GM23248 (cell line): ENCODE measurements around the gene GABRG3.

Experiments used
- EZH2 ChIP-seq: fragments of 200-600 bp; sonication (generic); IDR thresholded peaks from 2 replicates; pipeline ENCODE4 v1.6.1; 2018; ENCODE audit warnings: antibody characterized with exemption, mild to moderate bottlenecking; ENCODE audit not compliant: insufficient read depth, poor library complexity, severe bottlenecking
- EZH2phosphoT487 ChIP-seq: fragments of 200-600 bp; sonication (generic); IDR thresholded peaks from 2 replicates; pipeline ENCODE4 v1.6.1; 2018; ENCODE audit warnings: antibody characterized with exemption, moderate library complexity, mild to moderate bottlenecking, low read depth; ENCODE audit not compliant: insufficient read depth

DNA sequence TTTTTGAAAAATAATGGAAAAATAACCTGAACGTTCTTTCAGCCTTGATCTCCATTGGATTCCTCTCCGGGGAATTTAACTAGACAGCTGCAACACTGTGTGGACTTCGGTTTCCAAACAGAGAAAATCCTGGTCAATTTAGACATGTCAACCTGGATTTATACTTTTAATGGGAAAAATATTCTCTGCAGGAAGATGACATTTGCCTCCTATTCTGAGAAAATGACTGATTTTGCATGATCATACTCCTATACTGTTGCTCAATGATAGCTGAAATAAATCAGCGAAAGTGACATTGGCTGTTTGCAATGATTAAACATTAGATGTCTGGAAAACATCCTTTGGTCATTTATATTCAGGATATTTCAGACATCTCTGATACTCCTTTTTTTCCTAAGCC is 94.8 kb downstream of the GABRG3 start:
- TF ChIP-seq EZH2phosphoT487, result no peak
- no peak for TF ChIP-seq EZH2
